ENCODE data around the gene CDH2. TPM values are rescaled to one million over a fixed set of nuclear protein-coding genes. Genes with fewer than 3 reads are reported as not detected.

CDH2 gene
- total RNA-seq, 1 donor from 2014 or later: 22.8 TPM

DNA sequence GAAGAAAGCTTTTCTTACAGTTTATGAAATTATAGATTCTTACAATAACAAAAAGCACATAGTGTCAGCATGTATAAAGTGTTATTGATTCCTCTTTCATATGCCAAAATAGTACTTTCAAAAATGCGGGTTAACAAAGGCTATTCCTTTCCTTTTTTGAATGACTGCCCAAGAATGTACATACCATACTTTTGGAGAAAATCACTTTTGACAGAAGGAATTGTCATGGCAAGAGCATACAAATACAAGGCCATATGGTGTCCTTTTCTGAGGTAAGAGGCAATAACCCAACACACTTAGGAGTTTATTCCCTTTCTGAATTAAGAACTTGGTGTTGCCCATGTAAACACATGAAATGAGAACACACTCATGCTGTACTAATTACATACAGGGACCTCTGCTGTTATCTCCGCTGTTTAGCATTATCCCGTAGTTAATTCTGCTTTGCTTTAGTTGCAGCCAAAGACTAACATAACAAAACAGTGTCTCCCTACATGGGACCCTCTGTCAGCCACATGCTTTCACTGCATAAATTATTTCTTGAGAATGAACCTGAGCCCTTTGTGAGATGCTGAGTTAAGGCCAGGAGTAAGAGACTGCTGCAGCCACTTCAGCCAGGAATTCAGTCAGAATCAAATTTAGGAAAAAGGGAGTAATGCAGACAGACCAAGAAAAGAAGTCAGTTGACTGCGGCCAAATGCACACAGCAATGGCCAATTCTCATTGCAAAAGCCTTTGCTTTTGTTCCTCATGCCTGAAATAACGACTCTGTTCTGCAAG lies 67.0 kb downstream of the CDH2 start:
- TF ChIP-seq, protein P1, sequence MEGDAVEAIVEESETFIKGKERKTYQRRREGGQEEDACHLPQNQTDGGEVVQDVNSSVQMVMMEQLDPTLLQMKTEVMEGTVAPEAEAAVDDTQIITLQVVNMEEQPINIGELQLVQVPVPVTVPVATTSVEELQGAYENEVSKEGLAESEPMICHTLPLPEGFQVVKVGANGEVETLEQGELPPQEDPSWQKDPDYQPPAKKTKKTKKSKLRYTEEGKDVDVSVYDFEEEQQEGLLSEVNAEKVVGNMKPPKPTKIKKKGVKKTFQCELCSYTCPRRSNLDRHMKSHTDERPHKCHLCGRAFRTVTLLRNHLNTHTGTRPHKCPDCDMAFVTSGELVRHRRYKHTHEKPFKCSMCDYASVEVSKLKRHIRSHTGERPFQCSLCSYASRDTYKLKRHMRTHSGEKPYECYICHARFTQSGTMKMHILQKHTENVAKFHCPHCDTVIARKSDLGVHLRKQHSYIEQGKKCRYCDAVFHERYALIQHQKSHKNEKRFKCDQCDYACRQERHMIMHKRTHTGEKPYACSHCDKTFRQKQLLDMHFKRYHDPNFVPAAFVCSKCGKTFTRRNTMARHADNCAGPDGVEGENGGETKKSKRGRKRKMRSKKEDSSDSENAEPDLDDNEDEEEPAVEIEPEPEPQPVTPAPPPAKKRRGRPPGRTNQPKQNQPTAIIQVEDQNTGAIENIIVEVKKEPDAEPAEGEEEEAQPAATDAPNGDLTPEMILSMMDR (IDR thresholded peaks at IDR 0.05): no peak
- H3K27ac ChIP-seq: peak overlapping the region in 1 of 2 donors; percentile 4
- H3K4me1 ChIP-seq: peaks cover 7 to 21% of the 10 kb centered on the region in 2 donors
- no peaks in the 10 kb centered on the region for H3K27me3 ChIP-seq
- DNase-seq (ENCODE audit: low spot score in 2 of 2): no peak
- no peak overlapping the region for H3K4me3 ChIP-seq
- intact Hi-C loops (cut with DNase I): no loop called here
- H3K9me3 ChIP-seq: no peaks in the 10 kb centered on the region
- no peaks in the 10 kb centered on the region for H3K36me3 ChIP-seq

DNA sequence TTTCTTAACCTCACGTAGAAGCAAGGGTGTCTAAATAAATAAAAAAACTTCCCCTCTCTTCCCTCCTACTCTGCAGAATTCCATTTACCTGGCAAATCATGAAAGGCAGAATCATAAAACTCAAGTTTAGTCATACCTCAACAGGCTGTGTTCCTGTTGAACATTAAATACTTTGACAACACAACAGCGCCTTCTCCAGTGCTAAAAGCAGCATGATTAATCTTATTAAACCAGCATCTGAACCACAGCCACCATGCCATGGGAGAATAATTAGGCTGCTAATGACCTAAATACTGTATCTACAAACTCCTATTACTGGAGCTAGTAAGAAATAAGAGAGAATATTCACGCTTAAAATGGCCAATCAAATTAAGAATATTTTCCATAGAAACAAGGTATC lies 68.1 kb downstream of the CDH2 start:
- no peak overlapping the region for H3K27ac ChIP-seq
- DNase-seq (ENCODE audit: low spot score in 2 of 2): no peak
- no peaks in the 10 kb centered on the region for H3K36me3 ChIP-seq
- intact Hi-C loops (cut with DNase I): no loop called here
- peaks cover 7 to 19% of the 10 kb centered on the region in 2 donors for H3K4me1 ChIP-seq
- H3K9me3 ChIP-seq: no peaks in the 10 kb centered on the region
- H3K4me3 ChIP-seq: no peak overlapping the region
- no peaks in the 10 kb centered on the region for H3K27me3 ChIP-seq
- TF ChIP-seq, protein P1 (IDR thresholded peaks at IDR 0.05): no peak

DNA sequence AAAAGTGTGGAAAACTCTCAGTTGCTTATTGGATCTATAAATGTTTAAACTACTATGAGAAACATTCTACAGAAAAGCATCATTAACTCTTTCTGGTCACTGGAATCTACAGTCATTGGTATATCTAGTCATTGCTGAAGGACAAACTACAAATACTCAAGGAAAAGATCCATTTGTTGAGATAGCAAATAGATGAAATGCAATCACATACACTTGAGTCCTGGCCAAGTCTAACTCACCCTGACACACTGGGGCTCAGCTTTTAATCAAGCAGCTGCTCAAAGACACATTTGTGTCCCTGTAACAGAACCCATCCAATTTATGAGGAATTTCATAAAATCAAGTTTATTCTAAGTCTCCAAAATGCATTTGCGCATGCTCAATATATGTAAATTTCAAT lies 68.7 kb downstream of the CDH2 start:
- no peak overlapping the region for H3K27ac ChIP-seq
- H3K4me3 ChIP-seq: no peak overlapping the region
- H3K36me3 ChIP-seq: no peaks in the 10 kb centered on the region
- no peaks in the 10 kb centered on the region for H3K27me3 ChIP-seq
- peaks cover 7 to 19% of the 10 kb centered on the region in 2 donors for H3K4me1 ChIP-seq
- no peak for DNase-seq (ENCODE audit: low spot score in 2 of 2)
- no peaks in the 10 kb centered on the region for H3K9me3 ChIP-seq
- TF ChIP-seq, protein P1 (IDR thresholded peaks at IDR 0.05): no peak
- intact Hi-C loops (cut with DNase I): no loop called here

DNA sequence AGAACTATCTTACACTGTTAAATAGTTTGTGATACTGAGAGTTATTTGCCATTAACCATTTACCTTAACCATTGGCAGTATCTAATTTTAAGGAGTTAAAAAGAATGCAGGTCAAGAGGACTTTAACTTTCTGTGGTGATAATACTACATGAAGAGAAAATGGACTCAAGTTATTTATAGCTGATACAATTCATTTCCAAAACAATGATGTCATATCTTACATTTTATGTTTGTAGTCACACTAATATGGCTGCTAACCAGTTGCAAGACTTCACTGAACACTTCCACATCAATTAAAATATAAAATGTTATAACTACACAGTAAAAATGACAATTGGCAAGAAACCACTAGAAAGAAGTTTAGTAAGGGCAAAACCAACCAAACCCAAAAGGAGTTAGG lies 77.7 kb downstream of the CDH2 start:
- Histone ChIP-seq H3K36me3 (no peaks in the 10 kb centered on the region), H3K9me3 (no peaks in the 10 kb centered on the region), H3K27ac (no peak overlapping the region), H3K4me1 (no peaks in the 10 kb centered on the region), H3K4me3 (no peak overlapping the region), H3K27me3 (no peaks in the 10 kb centered on the region)
- DNase-seq (ENCODE audit: low spot score in 2 of 2): no peak
- intact Hi-C loops (cut with DNase I): no loop called here
- TF ChIP-seq, protein P1 (IDR thresholded peaks at IDR 0.05): no peak

DNA sequence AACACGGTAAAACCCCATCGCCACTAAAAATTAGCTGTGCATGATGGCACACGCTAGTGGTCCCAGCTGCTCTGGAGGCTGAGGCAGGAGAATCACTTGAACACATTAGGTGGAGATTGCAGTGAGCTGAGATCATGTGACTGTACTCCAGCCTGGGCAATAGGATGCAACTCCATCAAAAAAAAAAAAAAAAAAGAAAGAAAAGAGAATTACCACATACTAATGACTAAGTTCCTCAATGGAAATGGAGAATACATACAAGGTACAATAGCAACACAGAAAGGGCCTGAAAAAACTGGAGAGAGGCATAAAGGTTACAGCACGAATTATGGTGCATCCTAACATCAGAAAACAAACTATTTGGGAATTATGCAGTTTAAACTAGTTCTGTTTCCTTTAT lies 81.3 kb downstream of the CDH2 start:
- intact Hi-C loops (cut with DNase I): no loop called here
- no peaks in the 10 kb centered on the region for H3K27me3 ChIP-seq
- no peak overlapping the region for H3K27ac ChIP-seq
- H3K9me3 ChIP-seq: no peaks in the 10 kb centered on the region
- no peaks in the 10 kb centered on the region for H3K4me1 ChIP-seq
- TF ChIP-seq, protein P1 (IDR thresholded peaks at IDR 0.05): no peak
- no peak for DNase-seq (ENCODE audit: low spot score in 2 of 2)
- no peaks in the 10 kb centered on the region for H3K36me3 ChIP-seq
- no peak overlapping the region for H3K4me3 ChIP-seq
